DND-41 (cell line): Measurements from ENCODE around the gene ZNF638.

Experiments
- ATAC-seq: fragments of 200-7000 bp; cut with Tn5 transposase; 3 replicates; pipeline ENCODE4 v1.9.1; 2021; ENCODE audit warnings: low read depth; ENCODE audit not compliant: insufficient read depth
- DNase-seq: peaks from one replicate; pipeline ENCODE4 v3.0.0-alpha.2; 2020
- H2AFZ ChIP-seq: 2 replicates; pipeline ENCODE4 v1.6.0; 2012; ENCODE audit warnings: low read depth, low read length
- H3K27ac ChIP-seq: 2 replicates; pipeline ENCODE4 v1.5.1; 2012; ENCODE audit warnings: low read length, inconsistent platforms
- H3K27me3 ChIP-seq: fragments of 200-600 bp; sonication (generic); 2 replicates; pipeline ENCODE4 v1.6.0; 2012; ENCODE audit warnings: low read length, mild to moderate bottlenecking, inconsistent platforms; ENCODE audit not compliant: insufficient read depth, poor library complexity
- H3K36me3 ChIP-seq: 2 replicates; pipeline ENCODE4 v1.5.1; 2012; ENCODE audit warnings: low read length, inconsistent platforms; ENCODE audit not compliant: insufficient read depth
- H3K4me1 ChIP-seq: 2 replicates; pipeline ENCODE4 v1.5.1; 2012; ENCODE audit warnings: mild to moderate bottlenecking, low read length; ENCODE audit not compliant: insufficient read depth
- H3K4me2 ChIP-seq: 2 replicates; pipeline ENCODE4 v1.6.0; 2012; ENCODE audit warnings: mild to moderate bottlenecking, moderate library complexity, low read length, inconsistent platforms; ENCODE audit not compliant: insufficient read depth
- H3K4me3 ChIP-seq, 2 experiments: fragments of 200-600 bp in 1 of 2; shearing (Covaris generic) in 1 of 2; 2 replicates each; pipeline ENCODE4 v1.5.1; 2012 to 2016; ENCODE audit warnings: inconsistent platforms in 2 of 2, low read length in 2 of 2, mild to moderate bottlenecking in 2 of 2, low read depth in 1 of 2, moderate library complexity in 1 of 2
- H3K79me2 ChIP-seq: 2 replicates; pipeline ENCODE4 v1.6.0; 2012; ENCODE audit warnings: low read length, inconsistent platforms; ENCODE audit not compliant: insufficient read depth
- H3K9ac ChIP-seq: 2 replicates; pipeline ENCODE4 v1.6.0; 2012; ENCODE audit warnings: low read depth, mild to moderate bottlenecking, inconsistent platforms, low read length, moderate library complexity
- H3K9me3 ChIP-seq: 2 replicates; pipeline ENCODE4 v1.5.1; 2012; ENCODE audit warnings: low read length, moderate library complexity, mild to moderate bottlenecking, inconsistent platforms; ENCODE audit not compliant: insufficient read depth, severe bottlenecking
- H4K20me1 ChIP-seq: 2 replicates; pipeline ENCODE4 v1.6.0; 2012; ENCODE audit warnings: low read length; ENCODE audit not compliant: insufficient read depth
- EZH2 ChIP-seq: IDR thresholded peaks from 3 replicates; pipeline ENCODE4 v1.6.1; 2012; ENCODE audit warnings: borderline replicate concordance, low read depth, mild to moderate bottlenecking, moderate library complexity, low read length, inconsistent platforms; ENCODE audit not compliant: severe bottlenecking
- TF ChIP-seq, protein P1 (sequence below): IDR thresholded peaks from 2 replicates; pipeline ENCODE4 v1.5.1; 2012; ENCODE audit warnings: borderline replicate concordance, low read length, moderate library complexity, mild to moderate bottlenecking; ENCODE audit not compliant: poor library complexity, severe bottlenecking; ENCODE audit errors: extremely low read depth

The ZNF638 gene

GRCh38 chr2:71463342-71463654, 131.7 kb downstream of the ZNF638 start:
- no peak for ATAC-seq
- Histone ChIP-seq H3K4me3 (no peak overlapping the region), H3K9me3 (peaks cover 21% of the 10 kb centered on the region), H3K4me2 (no peak overlapping the region), H3K79me2 (no peaks in the 10 kb centered on the region), H2AFZ (no peak overlapping the region), H3K36me3 (no peaks in the 10 kb centered on the region), H3K9ac (no peak overlapping the region), H3K27me3 (peaks cover 20% of the 10 kb centered on the region), H3K27ac (no peak overlapping the region), H4K20me1 (no peaks in the 10 kb centered on the region), H3K4me1 (peaks cover 7% of the 10 kb centered on the region; the same call in 1 of the 2 replicates)
- DNase-seq: no peak
- TF ChIP-seq, protein P1, sequence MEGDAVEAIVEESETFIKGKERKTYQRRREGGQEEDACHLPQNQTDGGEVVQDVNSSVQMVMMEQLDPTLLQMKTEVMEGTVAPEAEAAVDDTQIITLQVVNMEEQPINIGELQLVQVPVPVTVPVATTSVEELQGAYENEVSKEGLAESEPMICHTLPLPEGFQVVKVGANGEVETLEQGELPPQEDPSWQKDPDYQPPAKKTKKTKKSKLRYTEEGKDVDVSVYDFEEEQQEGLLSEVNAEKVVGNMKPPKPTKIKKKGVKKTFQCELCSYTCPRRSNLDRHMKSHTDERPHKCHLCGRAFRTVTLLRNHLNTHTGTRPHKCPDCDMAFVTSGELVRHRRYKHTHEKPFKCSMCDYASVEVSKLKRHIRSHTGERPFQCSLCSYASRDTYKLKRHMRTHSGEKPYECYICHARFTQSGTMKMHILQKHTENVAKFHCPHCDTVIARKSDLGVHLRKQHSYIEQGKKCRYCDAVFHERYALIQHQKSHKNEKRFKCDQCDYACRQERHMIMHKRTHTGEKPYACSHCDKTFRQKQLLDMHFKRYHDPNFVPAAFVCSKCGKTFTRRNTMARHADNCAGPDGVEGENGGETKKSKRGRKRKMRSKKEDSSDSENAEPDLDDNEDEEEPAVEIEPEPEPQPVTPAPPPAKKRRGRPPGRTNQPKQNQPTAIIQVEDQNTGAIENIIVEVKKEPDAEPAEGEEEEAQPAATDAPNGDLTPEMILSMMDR: no peak
- no peak for TF ChIP-seq EZH2

DNA sequence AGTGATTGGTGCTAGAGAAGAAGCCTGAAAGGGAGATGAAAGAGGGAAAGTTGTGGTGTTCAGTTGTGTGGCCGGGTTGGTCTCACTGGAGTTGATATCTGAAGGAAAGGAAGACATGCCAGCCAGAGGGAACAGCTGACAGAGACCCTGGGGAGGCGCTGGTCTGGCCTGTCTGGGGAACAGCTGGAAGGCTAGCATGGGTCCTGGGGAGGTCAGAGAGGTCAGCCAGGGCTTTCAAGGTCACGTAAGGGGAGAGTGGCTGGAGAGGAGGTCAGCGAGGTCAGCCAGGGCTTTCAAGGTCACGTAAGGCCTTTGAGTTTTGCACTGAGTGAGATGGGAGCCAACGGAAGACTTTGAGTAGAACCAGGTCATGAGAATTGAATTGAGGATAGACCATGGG, 132.8 kb downstream of the ZNF638 start:
- H3K9me3 ChIP-seq: peaks cover 21% of the 10 kb centered on the region
- no peak for ATAC-seq
- DNase-seq: no peak
- no peaks in the 10 kb centered on the region for H4K20me1 ChIP-seq
- no peaks in the 10 kb centered on the region for H3K36me3 ChIP-seq
- no peaks in the 10 kb centered on the region for H3K79me2 ChIP-seq
- H3K9ac ChIP-seq: no peak overlapping the region
- H3K4me3 ChIP-seq: no peak overlapping the region
- H3K27me3 ChIP-seq: peaks cover 26% of the 10 kb centered on the region
- H3K4me2 ChIP-seq: no peak overlapping the region
- H2AFZ ChIP-seq: no peak overlapping the region
- peaks cover 7% of the 10 kb centered on the region; the same call in 1 of the 2 replicates for H3K4me1 ChIP-seq
- H3K27ac ChIP-seq: no peak overlapping the region
- no peak for TF ChIP-seq EZH2
- TF ChIP-seq, protein P1: no peak

- H3K27me3 ChIP-seq: peaks cover 29% of the 10 kb centered on the region
- H2AFZ ChIP-seq: no peak overlapping the region
- H3K4me3 ChIP-seq: no peak overlapping the region
- H3K4me1 ChIP-seq: peaks cover 7% of the 10 kb centered on the region; the same call in 1 of the 2 replicates
- H3K36me3 ChIP-seq: no peaks in the 10 kb centered on the region
- H4K20me1 ChIP-seq: no peaks in the 10 kb centered on the region
- DNase-seq (no peak), ATAC-seq (no peak)
- TF ChIP-seq, protein P1: no peak
- TF ChIP-seq EZH2: no peak
- H3K9ac ChIP-seq: no peak overlapping the region
- peaks cover 21% of the 10 kb centered on the region for H3K9me3 ChIP-seq
- H3K27ac ChIP-seq: no peak overlapping the region
- no peaks in the 10 kb centered on the region for H3K79me2 ChIP-seq
- H3K4me2 ChIP-seq: no peak overlapping the region
Measured at GRCh38 chr2:71465356-71465755, 133.8 kb downstream of the ZNF638 start.

GRCh38 chr2:71465961-71466300, 134.3 kb downstream of the ZNF638 start:
- ATAC-seq: no peak
- H4K20me1 ChIP-seq: no peaks in the 10 kb centered on the region

More at GRCh38 chr2:71465961-71466300, 134.3 kb downstream of the ZNF638 start:
- DNase-seq: no peak
- Histone ChIP-seq H3K4me3 (no peak overlapping the region), H3K36me3 (no peaks in the 10 kb centered on the region), H3K79me2 (no peaks in the 10 kb centered on the region), H3K27me3 (peaks cover 29% of the 10 kb centered on the region), H3K9ac (no peak overlapping the region), H3K4me2 (no peak overlapping the region), H3K27ac (no peak overlapping the region), H3K4me1 (peaks cover 7% of the 10 kb centered on the region; the same call in 1 of the 2 replicates), H3K9me3 (peaks cover 21% of the 10 kb centered on the region), H2AFZ (no peak overlapping the region)
- TF ChIP-seq, protein P1: no peak
- no peak for TF ChIP-seq EZH2
